Liver (tissue), 9 donors: ENCODE results near the gene GPR42. TPM values are rescaled to one million over a fixed set of nuclear protein-coding genes. Genes with fewer than 3 reads are reported as not detected.

Experiments
- DNase-seq: peaks from one replicate; pipeline ENCODE4 v3.0.0-alpha.2; 2017; ENCODE audit warnings: low spot score
- H3K27ac ChIP-seq, 2 donors: one replicate each; pipeline ENCODE4 v1.7.0; 2013; ENCODE audit warnings: inconsistent platforms in 2 of 2, low read length in 2 of 2, control low read depth in 1 of 2, low read depth in 1 of 2, mild to moderate bottlenecking in 1 of 2
- H3K27me3 ChIP-seq, 4 donors: one replicate each; pipeline versions ENCODE4 v1.6.1 to v1.7.0; 2013; ENCODE audit warnings: low read length in 3 of 4, inconsistent platforms in 1 of 4, mild to moderate bottlenecking in 1 of 4, moderate library complexity in 1 of 4; ENCODE audit not compliant: control insufficient read depth in 4 of 4, insufficient read depth in 4 of 4
- H3K36me3 ChIP-seq, 4 donors: one replicate each; pipeline versions ENCODE4 v1.6.1 to v1.7.0; 2013; ENCODE audit warnings: low read length in 3 of 4, mild to moderate bottlenecking in 3 of 4, low read depth in 1 of 4, moderate library complexity in 1 of 4; ENCODE audit not compliant: control insufficient read depth in 4 of 4, insufficient read depth in 3 of 4
- H3K4me1 ChIP-seq, 4 donors: one replicate each; pipeline versions ENCODE4 v1.6.1 to v1.7.0; 2013; ENCODE audit warnings: low read length in 3 of 4, mild to moderate bottlenecking in 3 of 4, moderate library complexity in 1 of 4; ENCODE audit not compliant: control insufficient read depth in 4 of 4, insufficient read depth in 4 of 4
- H3K4me3 ChIP-seq, 3 donors: one replicate each; pipeline versions ENCODE4 v1.6.1 to v1.7.0; 2013; ENCODE audit warnings: low read length in 3 of 3, control low read depth in 1 of 3, low read depth in 1 of 3, mild to moderate bottlenecking in 1 of 3
- H3K9ac ChIP-seq, 2 donors: one replicate each; pipeline ENCODE4 v1.7.0; 2013; ENCODE audit warnings: low read length in 2 of 2, mild to moderate bottlenecking in 2 of 2, moderate library complexity in 2 of 2, control low read depth in 1 of 2, low read depth in 1 of 2
- H3K9me3 ChIP-seq, 4 donors: one replicate each; pipeline versions ENCODE4 v1.6.1 to v1.7.0; 2013; ENCODE audit warnings: low read length in 3 of 4; ENCODE audit not compliant: control insufficient read depth in 4 of 4
- CTCF ChIP-seq: fragments of 150-350 bp; IDR thresholded peaks from 2 replicates; pipeline ENCODE4 v1.5.1; 2017; ENCODE audit warnings: improper control_type of control experiment, low read depth, low read length; ENCODE audit not compliant: missing input control
- EGR1 ChIP-seq, 2 donors: IDR thresholded peaks; 2 replicates each; pipeline ENCODE4 v1.6.1; 2016 to 2018; ENCODE audit warnings: antibody characterized with exemption in 2 of 2, low read depth in 2 of 2
- FOXA2 ChIP-seq: IDR thresholded peaks from 2 replicates; pipeline ENCODE4 v1.6.1; 2016; ENCODE audit warnings: antibody characterized with exemption
- GABPA ChIP-seq, 2 donors: IDR thresholded peaks in 1 of 2; conservative IDR thresholded peaks in 1 of 2; 2 replicates each; pipeline ENCODE4 v1.6.1; 2016; ENCODE audit warnings: antibody characterized with exemption in 2 of 2, mild to moderate bottlenecking in 1 of 2, moderate library complexity in 1 of 2
- HNF4A ChIP-seq, 2 donors: conservative IDR thresholded peaks; 2 replicates each; pipeline ENCODE4 v1.6.1; 2016; ENCODE audit warnings: antibody characterized with exemption in 2 of 2, mild to moderate bottlenecking in 2 of 2
- HNF4G ChIP-seq: IDR thresholded peaks from 2 replicates; pipeline ENCODE4 v1.6.1; 2016; ENCODE audit warnings: antibody characterized with exemption
- JUND ChIP-seq, 2 donors: IDR thresholded peaks; 2 replicates each; pipeline ENCODE4 v1.6.1; 2016; ENCODE audit warnings: antibody characterized with exemption in 2 of 2
- MAX ChIP-seq: IDR thresholded peaks from 2 replicates; pipeline ENCODE4 v1.6.1; 2016; ENCODE audit warnings: antibody characterized with exemption
- NR2F2 ChIP-seq: IDR thresholded peaks from 2 replicates; pipeline ENCODE4 v1.6.1; 2016; ENCODE audit warnings: antibody characterized with exemption
- REST ChIP-seq: IDR thresholded peaks from 2 replicates; pipeline ENCODE4 v1.6.1; 2016; ENCODE audit warnings: antibody characterized with exemption, mild to moderate bottlenecking
- RXRA ChIP-seq, 2 donors: IDR thresholded peaks; 2 replicates each; pipeline ENCODE4 v1.6.1; 2017 to 2018; ENCODE audit warnings: antibody characterized with exemption in 2 of 2, mild to moderate bottlenecking in 1 of 2
- SP1 ChIP-seq: IDR thresholded peaks from 2 replicates; pipeline ENCODE4 v1.6.1; 2018; ENCODE audit warnings: antibody characterized with exemption, mild to moderate bottlenecking
- TAF1 ChIP-seq: conservative IDR thresholded peaks from 2 replicates; pipeline ENCODE4 v1.6.1; 2016; ENCODE audit warnings: antibody characterized with exemption, mild to moderate bottlenecking
- YY1 ChIP-seq: IDR thresholded peaks from 2 replicates; pipeline ENCODE4 v1.6.1; 2016; ENCODE audit warnings: antibody characterized with exemption, mild to moderate bottlenecking
- WGBS: extraction: QIAGEN DNeasy Blood & Tissue Kit; methylation state at CpG from one replicate; pipeline ENCODE4 v1.1.7; 2013; 5-methylcytosine and 5-hydroxymethylcytosine counted together
- polyA plus RNA-seq, 2 donors: library from polyadenylated mRNA; stranded (reverse) in 1 of 2; unstranded in 1 of 2; fragments of 200-250 nt in 1 of 2; fragments of >200 nt in 1 of 2; fragmentation: Nextera tagmentation in 1 of 2; extraction: Ambion mirVana in 1 of 2; gene quantifications; one replicate each; pipeline versions ENCODE4 v1.2.1 to v1.2.3, GENCODE V29; 2013 to 2015
- total RNA-seq, 2 donors: library from RNA; depleted of rRNA; stranded (reverse); fragments of >200 nt; gene quantifications; one replicate each; pipeline ENCODE4 v1.2.3, GENCODE V29; 2014
- TF ChIP-seq, protein P1 (sequence below): IDR thresholded peaks from 2 replicates; pipeline ENCODE4 v1.6.1; 2016; ENCODE audit warnings: antibody characterized with exemption
- donor health status: healthy.
- donor health status: healthy.
- donor health status: healthy.
- donor health status: healthy.
- donor health status: healthy.

The GPR42 gene
- total and polyA plus RNA-seq, 4 donors: not detected

GRCh38 chr19:35416331-35416730 is 45.5 kb downstream of the GPR42 start:
- 83% methylated on average over 7 of the region's 7 CpGs for WGBS
- no peak for DNase-seq

GRCh38 chr19:35417278-35417677 is 46.4 kb downstream of the GPR42 start:
- Histone ChIP-seq H3K4me1 (peaks cover 0 to 5% (median 0%) of the 10 kb centered on the region in 4 donors), H3K27me3 (no peaks in the 10 kb centered on the region), H3K9ac (no peak overlapping the region), H3K36me3 (no peaks in the 10 kb centered on the region), H3K9me3 (no peaks in the 10 kb centered on the region), H3K27ac (no peak overlapping the region), H3K4me3 (no peak overlapping the region)
- TF ChIP-seq HNF4A (conservative IDR thresholded peaks at IDR 0.05) (no peak), FOXA2 (no peak), NR2F2 (no peak), YY1 (no peak), SP1 (no peak), EGR1 (IDR thresholded peaks at IDR 0.05; ENCODE audit: low read depth in 2 of 2) (no peak), MAX (no peak), HNF4G (no peak), CTCF (no peak), RXRA (IDR thresholded peaks at IDR 0.05) (no peak), TAF1 (no peak)
- TF ChIP-seq, protein P1, sequence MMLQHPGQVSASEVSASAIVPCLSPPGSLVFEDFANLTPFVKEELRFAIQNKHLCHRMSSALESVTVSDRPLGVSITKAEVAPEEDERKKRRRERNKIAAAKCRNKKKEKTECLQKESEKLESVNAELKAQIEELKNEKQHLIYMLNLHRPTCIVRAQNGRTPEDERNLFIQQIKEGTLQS: no peak
- 96% methylated on average over 2 of the region's 2 CpGs for WGBS
- DNase-seq: no peak

More at GRCh38 chr19:35416331-35416730, 45.5 kb downstream of the GPR42 start:
- TF ChIP-seq REST: no peak
- no peak for TF ChIP-seq JUND (IDR thresholded peaks at IDR 0.05)
- TF ChIP-seq, protein P1: no peak
- TF ChIP-seq EGR1 (IDR thresholded peaks at IDR 0.05; ENCODE audit: low read depth in 2 of 2): no peak
- TF ChIP-seq MAX: no peak
- no peak for TF ChIP-seq HNF4G
- TF ChIP-seq HNF4A (conservative IDR thresholded peaks at IDR 0.05): no peak
- no peak for TF ChIP-seq GABPA (IDR thresholded peaks at IDR 0.05 in 1 of 2, conservative IDR thresholded peaks at IDR 0.05 in 1 of 2)
- H3K27ac ChIP-seq: no peak overlapping the region
- no peak overlapping the region for H3K9ac ChIP-seq
- no peaks in the 10 kb centered on the region for H3K36me3 ChIP-seq
- H3K4me3 ChIP-seq: no peak overlapping the region
- H3K4me1 ChIP-seq: peaks cover 0 to 5% (median 0%) of the 10 kb centered on the region in 4 donors
- H3K9me3 ChIP-seq: no peaks in the 10 kb centered on the region
- no peaks in the 10 kb centered on the region for H3K27me3 ChIP-seq
